Endothelial cell (in vitro differentiated cells): ENCODE results near the gene ALDH1B1. TPM values are rescaled to one million over a fixed set of nuclear protein-coding genes. Genes with fewer than 3 reads are reported as not detected.

Source experiments
- DNase-seq: peaks from one replicate; pipeline ENCODE4 v3.0.0; 2021; ENCODE audit warnings: low spot score
- H3K27ac Mint-ChIP-seq: one replicate; pipeline ENCODE4 v1.8.0; 2021; ENCODE audit warnings: mixed read lengths, inconsistent platforms; ENCODE audit not compliant: unreplicated experiment
- H3K27me3 Mint-ChIP-seq: one replicate; pipeline ENCODE4 v1.8.0; 2021; ENCODE audit warnings: mild to moderate bottlenecking, moderate library complexity, mixed read lengths, inconsistent platforms; ENCODE audit not compliant: unreplicated experiment
- H3K36me3 Mint-ChIP-seq: one replicate; pipeline ENCODE4 v1.8.0; 2021; ENCODE audit warnings: mild to moderate bottlenecking, low read depth, mixed read lengths, inconsistent platforms; ENCODE audit not compliant: unreplicated experiment
- H3K4me1 Mint-ChIP-seq: one replicate; pipeline ENCODE4 v1.8.0; 2021; ENCODE audit warnings: mild to moderate bottlenecking, mixed read lengths, inconsistent platforms; ENCODE audit not compliant: unreplicated experiment
- H3K4me3 Mint-ChIP-seq: one replicate; pipeline ENCODE4 v1.8.0; 2021; ENCODE audit warnings: mild to moderate bottlenecking, mixed read lengths, inconsistent platforms; ENCODE audit not compliant: unreplicated experiment
- H3K9me3 Mint-ChIP-seq: one replicate; pipeline ENCODE4 v1.8.0; 2021; ENCODE audit warnings: mixed read lengths, inconsistent platforms; ENCODE audit not compliant: unreplicated experiment
- CTCF ChIP-seq: fragments of 200-600 bp; sonication (generic); IDR thresholded peaks from one replicate; pipeline ENCODE4 v1.5.0; 2021; ENCODE audit warnings: antibody characterized with exemption; ENCODE audit not compliant: unreplicated experiment
- total RNA-seq: library from RNA; stranded (reverse); fragmentation: NEBNext Ultra II Directional; extraction: Animal tissue kit (Norgen Biotek cat#: 25700); gene quantifications from one replicate; pipeline ENCODE4 v1.2.1, GENCODE V29; 2021; ENCODE audit not compliant: unreplicated experiment

ALDH1B1 gene
- total RNA-seq, 1 donor from 2014 or later = 18.7 TPM

GRCh38 chr9:38406476-38407186 lies 14.1 kb downstream of the ALDH1B1 start:
- Mint-ChIP-seq H3K36me3 (no peaks in the 10 kb centered on the region), H3K27me3 (peaks cover under 1% of the 10 kb centered on the region), H3K9me3 (no peaks in the 10 kb centered on the region), H3K27ac (no peak overlapping the region), H3K4me1 (peaks cover 13% of the 10 kb centered on the region), H3K4me3 (no peak overlapping the region)
- TF ChIP-seq CTCF = no peak
- no peak for DNase-seq

- Mint-ChIP-seq H3K27me3 (peaks cover 2% of the 10 kb centered on the region), H3K27ac (no peak overlapping the region), H3K4me3 (no peak overlapping the region), H3K9me3 (no peaks in the 10 kb centered on the region), H3K36me3 (peaks cover 5% of the 10 kb centered on the region), H3K4me1 (peaks cover 17% of the 10 kb centered on the region)
- TF ChIP-seq CTCF = no peak
- DNase-seq = no peak
Observed at GRCh38 chr9:38408719-38409118, 16.2 kb downstream of the ALDH1B1 start.

- DNase-seq = no peak
- peaks cover 17% of the 10 kb centered on the region for H3K4me1 Mint-ChIP-seq
- peaks cover 2% of the 10 kb centered on the region for H3K27me3 Mint-ChIP-seq
- no peak for TF ChIP-seq CTCF
- peaks cover 5% of the 10 kb centered on the region for H3K36me3 Mint-ChIP-seq
- no peaks in the 10 kb centered on the region for H3K9me3 Mint-ChIP-seq
- no peak overlapping the region for H3K4me3 Mint-ChIP-seq
- H3K27ac Mint-ChIP-seq = no peak overlapping the region
Observed at GRCh38 chr9:38412751-38413150, 20.2 kb downstream of the ALDH1B1 start.

- no peak for TF ChIP-seq CTCF
- H3K9me3 Mint-ChIP-seq = no peaks in the 10 kb centered on the region
- DNase-seq = no peak
- peaks cover 17% of the 10 kb centered on the region for H3K4me1 Mint-ChIP-seq
- H3K27ac Mint-ChIP-seq = no peak overlapping the region
- H3K36me3 Mint-ChIP-seq = peaks cover 5% of the 10 kb centered on the region
- H3K27me3 Mint-ChIP-seq = peaks cover 2% of the 10 kb centered on the region
- no peak overlapping the region for H3K4me3 Mint-ChIP-seq
Observed at GRCh38 chr9:38413283-38413682, 20.8 kb downstream of the ALDH1B1 start.

- Mint-ChIP-seq H3K9me3 (no peaks in the 10 kb centered on the region), H3K27me3 (peaks cover 2% of the 10 kb centered on the region), H3K27ac (no peak overlapping the region), H3K36me3 (peaks cover 5% of the 10 kb centered on the region), H3K4me3 (no peak overlapping the region), H3K4me1 (peaks cover 15% of the 10 kb centered on the region)
- TF ChIP-seq CTCF = no peak
- no peak for DNase-seq
Observed at GRCh38 chr9:38414040-38414723, 21.7 kb downstream of the ALDH1B1 start.
